Measurements from ENCODE around the gene SNRNP35.
"Not testable (repeated sequence)": the region's sequence is repeated elsewhere in the genome, so short reads cannot be mapped to it uniquely, and the experiment has no call there.

SNRNP35 gene

DNA sequence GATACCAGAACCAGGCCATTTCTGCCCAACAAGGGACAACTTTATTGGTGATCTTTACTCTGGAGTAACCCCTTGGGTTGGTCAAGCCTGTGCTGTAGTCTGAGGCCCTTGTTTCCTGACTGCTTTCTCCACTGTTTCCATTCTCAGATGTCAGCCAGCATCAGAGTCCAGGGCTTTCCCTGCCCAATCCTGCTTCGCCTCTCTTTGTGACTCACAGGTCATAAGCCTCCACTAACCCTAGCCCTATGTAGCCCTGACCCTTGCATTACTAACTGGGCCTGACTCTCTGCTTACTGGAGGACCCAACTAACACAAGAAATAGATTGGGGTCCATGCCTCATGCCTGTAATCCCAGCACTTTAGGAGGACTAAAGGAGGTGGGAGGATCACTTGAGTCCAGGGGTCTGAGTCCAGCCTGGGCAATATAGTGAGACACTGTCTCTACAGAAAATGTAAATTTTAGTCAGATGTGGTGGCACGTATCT is 8.6 kb upstream of the SNRNP35 start:
- DNase-seq (ENCODE audit: low read depth in 2 of 3, low spot score in 1 of 3): no peak

- DNase-seq (ENCODE audit: low read depth in 2 of 3, low spot score in 1 of 3): no peak
Observed at GRCh38 chr12:123449856-123450255, 8.1 kb upstream of the SNRNP35 start.

- no peak for DNase-seq (ENCODE audit: low read depth in 2 of 3, low spot score in 1 of 3)
Observed at GRCh38 chr12:123450636-123451035, 7.3 kb upstream of the SNRNP35 start.

DNA sequence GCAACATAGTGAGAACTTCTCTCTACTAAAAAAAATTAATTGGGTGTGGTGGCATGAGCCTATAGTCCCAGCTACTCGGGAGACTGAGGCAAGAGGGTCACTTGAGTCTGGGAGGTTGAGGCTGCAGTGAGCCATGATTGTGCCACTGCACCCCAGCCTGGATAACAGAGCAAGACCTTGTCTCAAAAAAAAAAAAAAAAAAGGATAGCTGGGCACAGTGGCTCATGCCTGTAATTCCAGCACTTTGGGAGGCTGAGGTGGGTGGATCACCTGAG is 5.7 kb upstream of the SNRNP35 start:
- DNase-seq (ENCODE audit: low read depth in 2 of 3, low spot score in 1 of 3): not testable (repeated sequence)

DNA sequence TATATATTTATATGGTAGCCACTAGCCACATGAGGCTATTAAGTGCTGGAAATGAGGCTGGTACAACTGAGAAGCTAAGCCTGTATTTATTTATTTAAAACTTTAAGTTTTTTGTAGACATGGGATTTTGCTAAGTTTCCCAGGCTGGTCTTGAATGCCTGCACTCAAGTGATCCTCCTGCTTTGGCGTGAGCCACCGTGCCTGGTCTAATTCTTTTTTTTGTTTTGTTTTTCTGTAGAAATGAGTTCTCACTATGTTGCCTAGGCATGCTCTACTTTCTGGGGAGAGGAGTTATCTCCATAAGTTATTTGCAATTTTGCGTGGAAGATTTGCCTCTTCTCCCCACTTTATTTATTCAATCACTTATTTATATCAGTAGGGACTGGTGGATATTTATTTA is 4.8 kb upstream of the SNRNP35 start:
- DNase-seq (ENCODE audit: low read depth in 2 of 3, low spot score in 1 of 3): no peak

- DNase-seq (ENCODE audit: low read depth in 2 of 3, low spot score in 1 of 3): not testable (repeated sequence)
Observed at GRCh38 chr12:123463174-123463573, 5.2 kb downstream of the SNRNP35 start.

DNA sequence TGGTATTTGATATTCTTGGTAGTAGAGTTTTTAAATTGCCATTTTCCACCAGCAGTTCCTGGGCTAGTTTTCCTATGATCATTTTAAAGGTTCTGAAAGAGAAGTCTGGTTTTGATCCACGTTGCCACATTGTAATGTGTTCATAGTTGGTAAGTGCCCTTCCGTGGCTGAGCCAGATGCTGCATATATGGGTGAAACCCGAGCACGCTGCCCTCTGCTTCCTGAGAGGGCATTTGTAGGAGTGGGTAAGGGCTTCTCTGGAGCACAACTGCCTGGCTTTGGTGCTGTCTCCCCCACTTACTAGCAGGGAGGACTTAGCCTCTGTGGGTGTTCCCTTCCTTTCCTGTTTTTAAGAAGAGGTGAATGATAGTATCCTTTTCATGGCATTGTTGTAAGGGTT is 7.1 kb downstream of the SNRNP35 start:
- DNase-seq (ENCODE audit: low read depth in 2 of 3, low spot score in 1 of 3): no peak

- DNase-seq (ENCODE audit: low read depth in 2 of 3, low spot score in 1 of 3): no peak
Observed at GRCh38 chr12:123468786-123469185, 10.8 kb downstream of the SNRNP35 start.

GRCh38 chr12:123469978-123470377 is 12.0 kb downstream of the SNRNP35 start:
- no peak for DNase-seq (ENCODE audit: low read depth in 2 of 3, low spot score in 1 of 3)

- no peak for DNase-seq (ENCODE audit: low read depth in 2 of 3, low spot score in 1 of 3)
Observed at GRCh38 chr12:123471374-123472068, 13.6 kb downstream of the SNRNP35 start.

DNA sequence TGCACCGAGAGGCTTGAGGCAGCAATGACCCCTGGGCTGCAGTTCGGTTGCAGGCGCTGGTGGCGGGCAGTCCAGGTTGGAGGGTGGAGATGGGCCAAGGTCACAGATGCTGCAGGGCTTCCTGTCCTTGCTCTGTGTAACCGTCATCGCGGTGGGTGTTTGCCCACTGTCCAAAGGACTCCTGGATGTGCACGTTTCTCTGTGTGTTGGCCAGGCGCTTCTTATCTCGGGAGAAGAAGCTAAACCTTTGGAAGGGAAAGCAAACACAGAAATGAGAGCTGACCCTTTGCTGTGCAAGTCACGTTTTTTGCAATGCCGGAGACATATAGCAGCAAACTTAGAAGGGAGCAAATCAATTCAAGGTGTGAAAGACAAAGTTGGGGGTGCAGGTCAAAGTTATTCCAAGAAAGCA is 14.5 kb downstream of the SNRNP35 start:
- DNase-seq (ENCODE audit: low read depth in 2 of 3, low spot score in 1 of 3): no peak

DNA sequence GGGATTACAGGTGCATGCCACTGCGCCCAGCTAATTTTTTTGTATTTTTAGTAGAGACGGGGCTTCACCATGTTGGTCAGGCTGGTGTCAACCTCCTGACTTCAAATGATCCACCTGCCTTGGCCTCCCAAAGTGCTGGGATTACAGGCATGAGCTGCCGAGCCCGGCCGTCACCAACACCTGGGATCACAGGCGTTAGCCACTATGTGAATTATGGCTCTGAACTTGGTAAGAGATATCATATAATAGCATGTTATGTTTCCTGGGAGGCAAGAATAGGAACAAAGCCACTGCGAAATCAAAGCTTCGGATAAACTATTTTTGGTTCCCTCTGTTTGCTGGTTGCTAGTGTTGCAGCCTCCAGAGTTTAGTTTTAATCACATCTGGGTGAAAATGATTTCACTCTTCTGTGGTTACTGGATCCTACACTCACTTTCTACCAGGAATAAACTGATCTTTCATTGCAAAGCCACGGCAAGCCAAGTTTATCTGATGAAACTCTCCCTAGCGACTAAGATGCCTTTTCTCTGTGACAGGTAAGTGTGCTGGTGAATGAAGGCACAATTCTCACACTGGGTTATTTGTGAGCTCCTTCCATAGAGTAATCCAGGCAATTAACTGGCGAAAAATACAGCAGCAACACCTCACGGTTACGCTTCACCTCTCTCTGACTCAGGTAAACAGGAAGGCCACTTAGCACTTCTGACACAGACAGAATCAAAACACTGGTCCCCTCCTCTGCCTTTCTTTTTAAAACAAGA is 16.7 kb downstream of the SNRNP35 start:
- DNase-seq (ENCODE audit: low read depth in 2 of 3, low spot score in 1 of 3): no peak

- no peak for DNase-seq (ENCODE audit: low read depth in 2 of 3, low spot score in 1 of 3)
Observed at GRCh38 chr12:123475246-123475703, 17.3 kb downstream of the SNRNP35 start.

GRCh38 chr12:123478069-123478468 is 20.1 kb downstream of the SNRNP35 start:
- no peak for DNase-seq (ENCODE audit: low read depth in 2 of 3, low spot score in 1 of 3)

DNA sequence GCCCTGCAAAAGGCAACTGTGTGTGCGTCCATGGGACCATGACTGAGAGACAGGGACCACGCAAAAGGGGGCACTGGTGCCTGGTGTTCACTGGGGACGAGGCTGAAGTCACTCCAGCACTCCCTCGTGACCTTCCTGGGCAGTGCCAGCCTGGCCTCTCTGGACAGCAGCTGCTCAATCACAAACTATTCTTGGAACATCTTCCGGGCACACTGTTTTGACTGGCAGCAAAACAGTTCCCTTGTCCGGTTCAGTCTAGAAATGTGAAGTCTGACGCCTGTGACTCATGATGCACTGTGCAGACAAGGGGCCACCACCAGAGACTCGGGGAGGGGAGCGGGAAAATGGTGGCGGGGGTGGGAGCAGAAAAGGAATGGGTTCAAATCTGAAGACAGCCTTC is 20.8 kb downstream of the SNRNP35 start:
- no peak for DNase-seq (ENCODE audit: low read depth in 2 of 3, low spot score in 1 of 3)

DNA sequence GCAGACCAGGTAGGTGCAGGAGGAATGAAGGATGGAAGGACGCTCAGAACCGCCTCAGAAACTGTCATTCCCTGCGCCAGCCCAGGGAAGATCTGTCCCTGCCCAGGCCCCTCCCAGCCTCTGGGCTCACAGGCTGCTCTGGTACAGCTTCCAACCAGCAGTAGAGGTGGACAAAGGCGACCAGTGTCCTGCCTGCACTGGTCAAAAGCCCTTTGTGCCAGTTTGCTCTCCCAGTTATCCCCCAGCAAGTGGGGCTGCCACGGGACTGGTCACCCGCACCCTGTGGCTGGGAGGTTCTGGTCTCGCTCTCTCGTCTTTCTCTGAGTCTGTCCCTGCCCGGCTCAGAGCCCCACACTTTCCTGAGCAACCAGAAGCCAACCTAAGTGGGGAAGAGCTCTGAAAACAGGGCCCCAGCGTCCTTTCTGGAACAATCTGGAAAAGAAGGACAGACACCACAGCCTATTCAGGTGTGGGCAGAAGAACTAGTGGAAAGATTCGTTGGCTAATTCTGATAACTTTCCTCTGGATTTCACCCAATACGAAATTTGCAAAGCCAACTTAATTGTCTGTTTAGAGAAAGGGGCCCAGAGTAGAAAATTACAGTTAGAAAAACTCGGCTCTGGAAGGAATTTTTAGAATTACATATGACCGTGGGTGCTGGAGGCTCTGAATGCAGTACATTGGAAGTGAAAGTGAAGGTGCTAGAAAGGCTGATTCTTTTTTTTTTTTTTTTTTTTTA is 21.7 kb downstream of the SNRNP35 start:
- DNase-seq (ENCODE audit: low read depth in 2 of 3, low spot score in 1 of 3): no peak

GRCh38 chr12:123481251-123481650 is 23.3 kb downstream of the SNRNP35 start:
- not testable (repeated sequence) for DNase-seq (ENCODE audit: low read depth in 2 of 3, low spot score in 1 of 3)

- DNase-seq (ENCODE audit: low read depth in 2 of 3, low spot score in 1 of 3): no peak
Observed at GRCh38 chr12:123482876-123483275, 24.9 kb downstream of the SNRNP35 start.

DNA sequence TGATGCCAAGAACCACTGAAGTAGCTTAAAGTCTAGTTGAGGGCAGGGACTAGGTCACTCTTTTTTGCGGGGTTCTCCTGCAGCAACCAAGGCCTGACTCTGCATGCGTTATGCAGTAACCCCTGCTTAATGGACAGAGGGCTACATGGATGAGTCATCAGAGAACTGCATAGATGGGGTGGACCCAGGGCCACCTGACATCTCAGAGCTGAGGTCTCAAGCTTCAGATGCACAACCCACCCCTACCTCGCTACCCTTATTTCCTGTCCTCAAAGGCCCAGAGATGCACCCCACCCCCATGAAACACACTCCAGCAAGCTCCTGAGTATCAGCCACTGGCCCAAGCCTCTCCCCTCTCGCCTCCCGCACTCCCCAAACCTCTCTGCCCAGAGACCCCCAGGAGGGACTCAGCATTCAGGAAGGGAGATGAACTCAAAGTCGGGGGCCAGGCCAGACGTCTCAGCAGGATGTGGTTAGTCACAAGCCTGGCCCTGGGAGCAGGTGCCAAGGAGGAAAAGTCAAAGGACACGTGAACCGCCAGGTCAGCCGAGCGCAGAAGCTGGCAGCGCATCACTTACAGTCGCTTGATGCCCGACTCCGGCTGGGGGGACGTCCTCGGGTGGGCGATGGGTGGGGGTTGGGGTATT is 25.8 kb downstream of the SNRNP35 start:
- DNase-seq (ENCODE audit: low read depth in 2 of 3, low spot score in 1 of 3): no peak

DNA sequence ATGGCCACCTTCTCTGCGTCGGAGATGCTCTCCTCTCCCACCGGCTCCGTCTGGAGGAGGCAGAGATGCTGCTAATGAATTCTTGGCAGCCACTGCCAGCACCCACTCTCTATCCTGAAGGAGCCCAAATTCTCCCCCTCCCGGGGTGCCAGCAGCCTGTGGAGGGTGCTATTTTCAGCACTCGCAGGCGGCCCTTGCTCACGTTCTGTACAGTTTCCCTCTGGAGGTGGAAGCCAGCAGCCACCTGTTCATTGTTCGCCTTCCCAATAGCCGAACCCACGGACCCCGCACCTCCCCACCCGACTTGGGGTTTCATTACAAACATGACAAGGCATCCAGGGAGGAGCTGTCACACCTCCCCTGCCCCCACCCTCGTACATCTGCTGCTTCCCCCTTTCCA is 27.8 kb downstream of the SNRNP35 start:
- no peak for DNase-seq (ENCODE audit: low read depth in 2 of 3, low spot score in 1 of 3)

GRCh38 chr12:123487428-123487827 is 29.5 kb downstream of the SNRNP35 start:
- no peak for DNase-seq (ENCODE audit: low read depth in 2 of 3, low spot score in 1 of 3)
